ENCODE measurements around the gene PAX8.

Gene PAX8

DNA sequence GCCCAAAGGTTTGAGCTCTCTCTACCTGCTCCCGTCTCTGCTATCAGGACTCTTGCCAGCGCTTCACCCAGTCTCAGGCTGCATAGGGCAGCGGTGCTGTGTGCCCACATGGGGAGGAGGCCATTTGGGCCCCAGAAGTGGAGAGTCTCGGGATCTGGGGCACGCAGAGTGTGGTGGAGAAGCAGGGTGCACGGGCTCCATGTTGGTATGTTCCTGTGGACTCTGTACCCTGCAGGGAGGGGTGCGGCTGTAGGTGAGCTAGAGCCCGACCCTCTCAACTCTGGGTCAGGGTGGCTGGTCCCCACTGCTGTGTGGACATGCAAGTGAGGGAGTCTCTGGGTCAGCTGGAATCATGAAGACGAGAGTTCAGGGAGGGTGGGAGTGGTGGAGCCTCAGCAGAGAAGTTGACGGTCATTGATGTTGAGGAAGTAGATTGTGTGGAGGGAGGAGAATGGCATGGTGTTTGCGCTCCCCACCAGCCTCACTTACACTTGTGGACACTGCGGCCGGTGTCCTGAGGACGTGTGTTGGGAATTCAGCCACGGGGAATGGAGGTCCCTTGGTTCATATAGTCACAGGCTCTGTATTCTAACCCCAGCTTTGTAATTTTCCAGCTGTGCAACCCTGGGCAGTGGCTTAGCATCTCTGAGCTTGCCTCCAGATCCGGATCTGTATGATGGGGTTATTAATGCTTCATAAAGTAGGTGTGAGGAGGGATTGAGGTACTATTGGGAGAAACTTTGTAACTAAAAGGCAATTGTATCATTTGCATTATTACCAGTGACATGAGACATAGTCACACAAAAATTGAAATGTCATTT, 105.8 kb downstream of the PAX8 start:
- DNase-seq (ENCODE audit: low read depth in 2 of 2, low spot score in 1 of 2) = no peak

DNA sequence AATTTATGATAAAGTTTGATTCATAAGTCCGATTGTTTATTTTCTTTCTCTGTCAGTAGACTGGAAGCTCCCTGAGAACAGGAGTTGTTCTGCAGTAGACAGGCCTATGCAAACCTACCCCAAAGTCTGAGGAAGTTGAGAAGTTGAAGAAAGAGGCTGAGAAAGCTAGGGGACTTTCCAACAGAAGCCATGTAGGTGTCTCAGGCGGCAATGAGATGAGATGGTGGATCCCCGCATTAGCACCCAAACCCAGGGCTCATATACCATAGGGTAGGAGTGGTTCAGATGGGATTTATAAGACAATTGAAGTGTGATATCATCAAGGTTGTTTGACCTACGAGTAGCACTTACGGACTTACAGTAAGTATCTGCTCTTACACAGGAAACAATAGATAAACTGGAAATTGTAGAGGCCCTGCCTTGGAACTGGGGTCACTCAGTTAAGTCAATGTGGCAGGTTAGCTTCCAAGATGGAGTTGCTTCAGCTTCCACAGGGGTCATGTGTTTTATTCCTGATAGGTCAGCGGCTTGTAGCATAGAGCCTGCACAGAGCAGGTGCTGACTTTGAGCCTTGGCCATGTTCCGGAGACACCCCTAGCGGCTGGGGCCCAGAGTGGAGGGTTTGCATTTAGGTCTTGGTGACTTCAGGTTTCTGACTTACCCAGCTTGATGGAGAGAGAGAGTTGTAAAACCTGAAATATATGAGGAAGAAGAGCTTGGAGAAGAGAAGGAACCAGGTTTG, 107.2 kb downstream of the PAX8 start:
- no peak for DNase-seq (ENCODE audit: low read depth in 2 of 2, low spot score in 1 of 2)

DNA sequence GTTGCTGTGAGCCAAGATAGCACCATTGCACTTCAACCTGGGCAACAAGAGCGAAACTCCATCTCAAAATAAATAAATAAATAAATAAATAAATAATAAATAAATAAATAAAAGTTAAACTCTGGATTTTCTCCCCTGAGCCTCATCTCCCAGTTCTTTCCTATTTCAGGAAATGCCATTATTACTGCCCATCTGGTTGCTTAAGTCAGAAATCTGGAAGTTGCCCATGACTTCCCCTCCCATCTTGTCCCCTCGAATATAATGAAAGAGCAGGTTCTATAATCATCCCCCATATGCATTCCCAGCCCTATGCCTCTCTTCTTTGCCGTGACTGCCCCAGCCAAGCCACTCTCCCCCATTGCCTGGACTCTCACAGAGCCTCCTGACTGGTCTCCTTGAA, 109.1 kb downstream of the PAX8 start:
- no peak for DNase-seq (ENCODE audit: low read depth in 2 of 2, low spot score in 1 of 2)

DNA sequence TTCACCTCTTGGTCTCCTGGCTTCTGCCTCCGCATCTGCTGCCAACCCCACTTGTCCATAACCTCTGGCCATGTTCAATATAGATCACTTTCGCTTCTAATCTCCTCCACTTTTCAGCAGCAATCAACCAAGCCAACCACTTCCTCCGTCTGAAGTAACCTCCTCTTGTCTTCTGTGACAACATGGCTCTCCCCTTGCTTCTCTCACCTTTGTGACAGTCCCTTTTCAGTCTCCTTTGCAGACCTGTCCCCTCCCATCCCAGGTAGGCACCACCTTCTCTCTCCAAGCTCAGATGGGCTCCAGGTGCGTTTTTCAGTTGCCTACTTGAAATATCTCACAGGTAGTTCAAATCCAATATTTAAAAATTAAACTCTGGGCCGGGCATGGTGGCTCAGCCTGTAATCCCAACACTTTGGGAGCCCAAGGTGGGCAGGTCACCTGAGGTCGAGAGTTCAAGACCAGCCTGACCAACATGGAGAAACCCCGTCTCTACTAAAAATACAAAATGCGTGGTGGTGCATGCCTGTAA, 109.7 kb downstream of the PAX8 start:
- DNase-seq (ENCODE audit: low read depth in 2 of 2, low spot score in 1 of 2) = no peak

DNA sequence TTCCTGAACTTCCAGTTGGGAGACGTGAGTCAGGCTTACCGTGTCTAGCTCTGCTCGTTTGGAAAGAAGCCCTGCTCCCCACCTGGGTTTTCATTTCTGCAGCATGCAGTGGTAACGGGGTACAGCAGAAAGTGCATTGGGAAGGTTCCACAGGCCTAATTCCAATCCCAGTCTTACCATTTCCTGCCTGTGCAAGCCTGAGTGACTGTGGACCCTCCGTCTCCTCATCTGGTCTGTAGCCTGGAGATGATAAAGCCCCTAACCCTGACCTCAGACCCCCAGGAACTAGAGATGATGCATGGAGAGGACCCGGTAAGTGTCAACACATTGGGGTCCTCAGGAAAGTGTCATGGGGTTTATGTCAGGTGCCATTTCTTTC, 110.8 kb downstream of the PAX8 start:
- no peak for DNase-seq (ENCODE audit: low read depth in 2 of 2, low spot score in 1 of 2)

DNA sequence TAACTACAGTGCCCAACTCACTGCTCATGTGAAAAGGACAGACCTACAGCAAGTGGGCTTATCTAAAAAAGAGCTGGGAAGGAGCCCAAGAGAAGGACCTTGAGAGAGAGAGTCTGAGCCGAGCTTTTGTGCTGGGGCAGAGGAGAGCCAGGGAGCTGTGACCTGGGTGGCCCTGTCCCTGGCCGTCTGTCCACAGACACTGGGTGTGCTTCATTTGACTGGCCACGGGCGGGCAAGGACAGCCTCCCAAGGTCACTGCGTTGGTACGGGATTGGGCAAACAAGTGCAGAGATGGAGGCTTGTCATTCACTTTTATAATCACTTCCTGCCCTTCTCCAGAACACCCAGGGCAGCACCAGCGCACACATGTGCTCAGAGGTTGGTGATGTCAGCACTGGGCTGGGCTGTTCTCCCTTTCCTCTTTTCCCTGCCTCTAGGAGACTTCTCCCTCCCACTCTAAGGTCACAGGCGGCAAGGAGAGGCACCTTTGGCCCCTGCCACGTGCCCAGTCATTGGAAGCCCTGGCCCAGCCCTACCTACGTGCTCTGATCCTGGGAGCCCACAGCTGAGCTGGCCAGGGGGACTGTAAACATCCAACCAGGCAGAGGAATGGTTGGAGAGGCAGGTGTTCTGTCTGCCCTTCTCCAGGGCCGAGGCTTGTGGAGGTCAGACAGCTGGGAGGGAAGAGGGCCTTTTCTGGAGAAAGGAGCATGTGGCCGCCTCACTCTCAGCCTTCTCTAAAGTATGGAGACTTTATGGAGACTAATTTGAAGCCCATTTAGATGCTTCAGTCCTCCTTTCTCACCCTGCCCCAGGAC, 111.4 kb downstream of the PAX8 start:
- no peak for DNase-seq (ENCODE audit: low read depth in 2 of 2, low spot score in 1 of 2)

DNA sequence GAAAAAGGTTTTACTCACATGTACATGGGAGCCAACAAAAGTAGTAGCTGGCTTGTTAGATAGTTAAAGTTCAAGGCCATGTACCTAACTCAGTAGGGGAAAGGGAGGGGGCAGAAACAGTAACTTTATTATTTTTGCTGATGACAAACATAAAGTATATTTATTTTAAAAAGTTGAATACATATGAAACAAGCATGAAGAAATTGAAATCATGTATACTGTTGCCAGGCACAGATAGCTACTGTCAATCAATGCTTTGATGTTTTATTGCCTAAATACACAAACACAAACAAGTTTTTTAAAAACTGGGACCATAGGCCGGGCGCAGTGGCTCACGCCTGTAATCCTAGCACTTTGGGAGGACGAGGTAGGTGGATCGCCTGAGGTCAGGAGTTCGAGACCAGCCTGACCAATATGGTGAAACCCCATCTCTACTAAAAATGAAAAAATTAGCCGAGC, 112.5 kb downstream of the PAX8 start:
- no peak for DNase-seq (ENCODE audit: low read depth in 2 of 2, low spot score in 1 of 2)

All from stimulated activated CD8-positive, alpha-beta memory T cell treated with anti-CD3 and anti-CD28 coated beads, Interleukin-4, amount 100 ng/mL, for 1 hour (primary cell).